GM12801 (cell line): ENCODE data around the gene PNCK.

ENCODE experiments used
- CTCF ChIP-seq: IDR thresholded peaks from one replicate; pipeline ENCODE4 v1.5.1; 2011; ENCODE audit warnings: control low read depth; ENCODE audit not compliant: insufficient read length; ENCODE audit errors: extremely low read depth

The PNCK gene

GRCh38 chrX:153647461-153648357 lies 25.9 kb downstream of the PNCK start:
- TF ChIP-seq CTCF, result no peak

- no peak for TF ChIP-seq CTCF
Observed at GRCh38 chrX:153646620-153647373, 26.8 kb downstream of the PNCK start, which contains the start of gene DUSP9. TSS of gene DUSP9 (plus strand) at chrX:153647203. CDS start at chrX:153647954, 751 bp downstream.

GRCh38 chrX:153645921-153646488 lies 27.6 kb downstream of the PNCK start:
- no peak for TF ChIP-seq CTCF

GRCh38 chrX:153645151-153645550 lies 28.5 kb downstream of the PNCK start:
- TF ChIP-seq CTCF, result no peak

- no peak for TF ChIP-seq CTCF
Observed at GRCh38 chrX:153644356-153645125, 29.1 kb downstream of the PNCK start.

- TF ChIP-seq CTCF, result no peak
Observed at GRCh38 chrX:153643431-153644351, 29.9 kb downstream of the PNCK start.
